ENCODE measurements around the gene FANCI. TPM values are rescaled to one million over a fixed set of nuclear protein-coding genes. Genes with fewer than 3 reads are reported as not detected.

The FANCI gene
- total RNA-seq, 1 experiment from 2014 or later = 49.5 TPM

GRCh38 chr15:89320200-89320599 is 76.4 kb downstream of the FANCI start:
- Histone ChIP-seq H3K27me3 (ENCODE audit: low read length) (no peaks in the 10 kb centered on the region), H3K4me1 (ENCODE audit: insufficient read depth, low read length) (no peaks in the 10 kb centered on the region), H3F3A (ENCODE audit: low read length, unreplicated experiment) (no peaks in the 10 kb centered on the region), H4K20me1 (ENCODE audit: low read length) (no peaks in the 10 kb centered on the region), H3K36me3 (ENCODE audit: low read depth, low read length) (peaks cover 79% of the 10 kb centered on the region), H3K4me3 (ENCODE audit: low read length) (no peak overlapping the region), H3K27ac (ENCODE audit: low read length) (no peak overlapping the region), H3K9ac (ENCODE audit: low read length) (no peak overlapping the region), H2AFZ (ENCODE audit: low read length) (no peak overlapping the region), H3K79me2 (ENCODE audit: low read length) (no peaks in the 10 kb centered on the region), H3K9me3 (ENCODE audit: low read length) (no peaks in the 10 kb centered on the region), H3K4me2 (ENCODE audit: low read length) (no peak overlapping the region), H3K9me2 (replicated peaks; ENCODE audit: low read length) (no peaks in the 10 kb centered on the region)
- TF ChIP-seq EZH2 (IDR thresholded peaks at IDR 0.05; ENCODE audit: low read length, unreplicated experiment) = no peak
- no peak for TF ChIP-seq EZH2phosphoT487 (IDR thresholded peaks at IDR 0.05; ENCODE audit: borderline replicate concordance, low read length)
- TF ChIP-seq, protein P1, sequence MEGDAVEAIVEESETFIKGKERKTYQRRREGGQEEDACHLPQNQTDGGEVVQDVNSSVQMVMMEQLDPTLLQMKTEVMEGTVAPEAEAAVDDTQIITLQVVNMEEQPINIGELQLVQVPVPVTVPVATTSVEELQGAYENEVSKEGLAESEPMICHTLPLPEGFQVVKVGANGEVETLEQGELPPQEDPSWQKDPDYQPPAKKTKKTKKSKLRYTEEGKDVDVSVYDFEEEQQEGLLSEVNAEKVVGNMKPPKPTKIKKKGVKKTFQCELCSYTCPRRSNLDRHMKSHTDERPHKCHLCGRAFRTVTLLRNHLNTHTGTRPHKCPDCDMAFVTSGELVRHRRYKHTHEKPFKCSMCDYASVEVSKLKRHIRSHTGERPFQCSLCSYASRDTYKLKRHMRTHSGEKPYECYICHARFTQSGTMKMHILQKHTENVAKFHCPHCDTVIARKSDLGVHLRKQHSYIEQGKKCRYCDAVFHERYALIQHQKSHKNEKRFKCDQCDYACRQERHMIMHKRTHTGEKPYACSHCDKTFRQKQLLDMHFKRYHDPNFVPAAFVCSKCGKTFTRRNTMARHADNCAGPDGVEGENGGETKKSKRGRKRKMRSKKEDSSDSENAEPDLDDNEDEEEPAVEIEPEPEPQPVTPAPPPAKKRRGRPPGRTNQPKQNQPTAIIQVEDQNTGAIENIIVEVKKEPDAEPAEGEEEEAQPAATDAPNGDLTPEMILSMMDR (conservative IDR thresholded peaks at IDR 0.05; ENCODE audit: low read depth, low read length) = no peak
- intact Hi-C loops (cut with micrococcal nuclease) = no loop called here
- ATAC-seq (no peak), DNase-seq (no peak)
- ChIA-PET POLR2A (ENCODE audit: unreplicated experiment) (no interaction called here), CTCF (no interaction called here)
- BruUV-seq (replicated peaks) = no TSS peak

DNA sequence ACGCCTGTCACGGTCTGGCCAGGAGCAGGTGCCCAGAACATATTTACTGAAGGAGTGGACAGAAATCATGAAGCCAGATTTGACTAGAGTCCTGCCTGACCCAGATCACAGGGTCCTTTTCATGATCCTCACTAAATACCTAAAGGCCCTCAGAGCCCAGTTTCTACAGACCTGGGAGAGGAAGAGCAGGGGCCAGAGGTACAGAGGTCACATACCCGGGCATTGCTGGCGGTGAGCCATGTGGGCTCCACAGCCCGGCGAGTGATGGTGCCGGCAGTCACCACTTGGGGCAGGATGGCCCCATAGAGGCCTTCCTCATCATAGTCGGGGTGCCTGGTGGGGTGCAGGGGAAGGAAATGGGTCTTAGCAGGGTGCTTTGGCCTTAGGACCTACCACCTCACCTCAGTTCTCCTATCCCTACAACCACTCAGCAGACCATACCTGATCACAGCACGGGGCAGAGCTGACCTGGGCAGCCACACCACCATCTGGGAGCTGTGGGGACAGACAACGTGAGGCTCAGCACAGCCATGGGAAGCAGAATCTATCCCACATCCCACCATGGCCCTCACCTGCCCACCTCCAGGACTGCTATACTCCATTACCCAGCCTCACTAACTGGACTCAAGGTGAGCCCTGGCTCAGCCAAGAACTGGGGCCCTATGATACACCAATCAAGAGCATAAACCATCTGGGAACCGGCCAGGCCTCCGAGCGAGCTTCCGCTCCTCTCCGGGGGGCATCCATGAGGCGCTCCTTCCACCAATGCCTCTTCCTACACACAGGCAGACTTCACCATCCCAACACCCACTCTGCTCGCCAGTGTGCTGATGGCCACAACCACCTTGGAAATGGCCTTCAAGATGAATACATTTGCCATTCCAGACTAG is 78.0 kb downstream of the FANCI start:
- Histone ChIP-seq H3K27me3 (ENCODE audit: low read length) (no peaks in the 10 kb centered on the region), H4K20me1 (ENCODE audit: low read length) (0 out of 2 replicates have a peak, but pooled peaks cover 1% of the 10 kb centered on the region), H3K27ac (ENCODE audit: low read length) (no peak overlapping the region), H3K9ac (ENCODE audit: low read length) (no peak overlapping the region), H3K79me2 (ENCODE audit: low read length) (no peaks in the 10 kb centered on the region), H3K9me2 (replicated peaks; ENCODE audit: low read length) (no peaks in the 10 kb centered on the region), H3K9me3 (ENCODE audit: low read length) (no peaks in the 10 kb centered on the region), H3F3A (ENCODE audit: low read length, unreplicated experiment) (no peaks in the 10 kb centered on the region), H3K36me3 (ENCODE audit: low read depth, low read length) (peaks cover 73% of the 10 kb centered on the region), H3K4me3 (ENCODE audit: low read length) (no peak overlapping the region), H3K4me1 (ENCODE audit: insufficient read depth, low read length) (no peaks in the 10 kb centered on the region), H3K4me2 (ENCODE audit: low read length) (no peak overlapping the region), H2AFZ (ENCODE audit: low read length) (no peak overlapping the region)
- DNase-seq (no peak), ATAC-seq (no peak)
- ChIA-PET POLR2A (ENCODE audit: unreplicated experiment) (no interaction called here), CTCF (no interaction called here)
- no TSS peak for BruUV-seq (replicated peaks)
- intact Hi-C loops (cut with micrococcal nuclease) = no loop called here
- TF ChIP-seq EZH2 (IDR thresholded peaks at IDR 0.05; ENCODE audit: low read length, unreplicated experiment) = no peak
- TF ChIP-seq, protein P1 (conservative IDR thresholded peaks at IDR 0.05; ENCODE audit: low read depth, low read length) = 0 out of 2 replicates have a peak, but pooled peaks have one; percentile 19
- TF ChIP-seq EZH2phosphoT487 (IDR thresholded peaks at IDR 0.05; ENCODE audit: borderline replicate concordance, low read length) = no peak

DNA sequence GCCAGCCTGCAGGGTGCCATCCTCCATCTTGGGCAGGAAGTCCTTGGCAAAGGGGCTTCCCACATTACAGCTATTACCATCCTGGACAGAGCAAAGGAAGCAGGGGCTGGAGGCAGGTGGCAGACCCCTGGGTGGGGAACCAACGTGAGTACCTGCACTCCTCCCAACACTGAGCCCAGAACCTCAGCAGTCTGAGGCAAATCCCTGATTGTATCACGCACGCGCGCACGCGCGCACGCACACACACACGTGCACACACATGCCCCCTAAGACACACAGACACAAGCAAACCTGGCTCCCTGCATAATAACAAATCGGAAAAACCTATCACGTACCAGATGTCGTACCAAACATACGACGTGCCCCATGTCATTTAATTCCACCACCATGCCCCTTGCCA is 79.0 kb downstream of the FANCI start:
- Histone ChIP-seq H4K20me1 (ENCODE audit: low read length) (0 out of 2 replicates have a peak, but pooled peaks cover 9% of the 10 kb centered on the region), H3K9ac (ENCODE audit: low read length) (no peak overlapping the region), H2AFZ (ENCODE audit: low read length) (no peak overlapping the region), H3K4me3 (ENCODE audit: low read length) (no peak overlapping the region), H3K27ac (ENCODE audit: low read length) (no peak overlapping the region), H3K4me1 (ENCODE audit: insufficient read depth, low read length) (no peaks in the 10 kb centered on the region), H3F3A (ENCODE audit: low read length, unreplicated experiment) (no peaks in the 10 kb centered on the region), H3K79me2 (ENCODE audit: low read length) (no peaks in the 10 kb centered on the region), H3K27me3 (ENCODE audit: low read length) (no peaks in the 10 kb centered on the region), H3K36me3 (ENCODE audit: low read depth, low read length) (peaks cover 73% of the 10 kb centered on the region), H3K9me3 (ENCODE audit: low read length) (no peaks in the 10 kb centered on the region), H3K9me2 (replicated peaks; ENCODE audit: low read length) (no peaks in the 10 kb centered on the region), H3K4me2 (ENCODE audit: low read length) (no peak overlapping the region)
- intact Hi-C loops (cut with micrococcal nuclease) = no loop called here
- CTCF ChIA-PET = interaction anchor here (0.6 kb wide), 1 partner anchor 145 kb away, joined by 3 read pairs; no protein-coding TSS in a partner anchor
- ATAC-seq (no peak), DNase-seq (no peak)
- BruUV-seq (replicated peaks) = no TSS peak
- POLR2A ChIA-PET (ENCODE audit: unreplicated experiment) = no interaction called here
- TF ChIP-seq, protein P1 (conservative IDR thresholded peaks at IDR 0.05; ENCODE audit: low read depth, low read length) = no peak
- TF ChIP-seq EZH2phosphoT487 (IDR thresholded peaks at IDR 0.05; ENCODE audit: borderline replicate concordance, low read length) (no peak), EZH2 (IDR thresholded peaks at IDR 0.05; ENCODE audit: low read length, unreplicated experiment) (no peak)

Measured in PC-3 (cell line).